Measurements from ENCODE around the gene WFDC13.

- no peak for TF ChIP-seq EZH2 (IDR thresholded peaks at IDR 0.05; ENCODE audit: insufficient read depth, poor library complexity, severe bottlenecking)
- TF ChIP-seq EZH2phosphoT487 (IDR thresholded peaks at IDR 0.05; ENCODE audit: insufficient read depth, low read depth) = no peak
Observed at GRCh38 chr20:45722047-45722446, 20.2 kb downstream of the WFDC13 start, which contains the start of gene SPINT4.
